HepG2 (cell line): ENCODE data around the gene PKDREJ. TPM values are rescaled to one million over a fixed set of nuclear protein-coding genes. Genes with fewer than 3 reads are reported as not detected.

Source experiments
- CBX1 ChIP-seq: IDR thresholded peaks from one replicate; pipeline ENCODE4 v1.6.1; 2016; ENCODE audit warnings: antibody characterized with exemption, low read depth
- CHCHD3 ChIP-seq: sonication (generic); formaldehyde crosslinking; IDR thresholded peaks from 2 replicates; pipeline ENCODE4 v1.8.0; 2022; ENCODE audit warnings: mild to moderate bottlenecking, missing genetic modification reagents, moderate library complexity
- HBP1 ChIP-seq: IDR thresholded peaks from 2 replicates; pipeline ENCODE4 v1.6.1; 2016; ENCODE audit warnings: low read depth, control low read depth
- HIC2 ChIP-seq: sonication (generic); formaldehyde crosslinking; IDR thresholded peaks from 2 replicates; pipeline ENCODE4 v1.9.0; 2022; ENCODE audit warnings: low read depth, missing genetic modification reagents
- JUN ChIP-seq: sonication (generic); formaldehyde crosslinking; IDR thresholded peaks from 2 replicates; pipeline ENCODE4 v1.4.0; 2020; ENCODE audit warnings: mild to moderate bottlenecking, missing genetic modification reagents
- KDM4B ChIP-seq: sonication (generic); formaldehyde crosslinking; IDR thresholded peaks from 2 replicates; pipeline ENCODE4 v1.4.0; 2020; ENCODE audit warnings: missing genetic modification reagents
- MAFG ChIP-seq: sonication (generic); formaldehyde crosslinking; IDR thresholded peaks from 2 replicates; pipeline ENCODE4 v1.5.1; 2020; ENCODE audit warnings: mild to moderate bottlenecking, missing genetic modification reagents
- NCOR1 ChIP-seq: fragments of 200-600 bp; sonication (generic); IDR thresholded peaks from 2 replicates; pipeline ENCODE4 v1.7.0; 2017; ENCODE audit warnings: antibody characterized with exemption, low read length, borderline replicate concordance
- NFIC ChIP-seq: IDR thresholded peaks from 2 replicates; pipeline ENCODE4 v1.6.1; 2012; ENCODE audit warnings: mild to moderate bottlenecking, low read length, inconsistent platforms
- PAX8 ChIP-seq: sonication (generic); formaldehyde crosslinking; IDR thresholded peaks from 2 replicates; pipeline ENCODE4 v1.8.0; 2022; ENCODE audit warnings: mild to moderate bottlenecking, missing genetic modification reagents, borderline replicate concordance
- RARA ChIP-seq: IDR thresholded peaks from 2 replicates; pipeline ENCODE4 v1.6.1; 2016; ENCODE audit warnings: missing genetic modification reagents, missing compliant biosample characterization
- TEAD3 ChIP-seq: optimal IDR thresholded peaks from 2 replicates; pipeline ENCODE3; 2016; ENCODE audit warnings: borderline replicate concordance
- TRIM22 ChIP-seq: fragments of 450-650 bp; IDR thresholded peaks from 2 replicates; pipeline ENCODE4 v1.6.1; 2017
- ZBTB4 ChIP-seq: sonication (generic); formaldehyde crosslinking; IDR thresholded peaks from 2 replicates; pipeline ENCODE4 v1.4.0; 2020; ENCODE audit warnings: missing genetic modification reagents, mild to moderate bottlenecking, borderline replicate concordance
- ZFP37 ChIP-seq: sonication (generic); formaldehyde crosslinking; IDR thresholded peaks from 2 replicates; pipeline ENCODE4 v1.4.0; 2020; ENCODE audit warnings: missing genetic modification reagents, borderline replicate concordance
- ZNF230 ChIP-seq: sonication (generic); formaldehyde crosslinking; IDR thresholded peaks from 2 replicates; pipeline ENCODE4 v1.4.0; 2020; ENCODE audit warnings: mild to moderate bottlenecking, missing genetic modification reagents
- ZNF317 ChIP-seq: sonication (generic); formaldehyde crosslinking; IDR thresholded peaks from 2 replicates; pipeline ENCODE4 v1.5.0; 2020; ENCODE audit warnings: mild to moderate bottlenecking, missing genetic modification reagents
- ZNF446 ChIP-seq: sonication (generic); formaldehyde crosslinking; IDR thresholded peaks from 2 replicates; pipeline ENCODE4 v1.5.0; 2020; ENCODE audit warnings: mild to moderate bottlenecking, missing genetic modification reagents
- ZNF577 ChIP-seq: sonication (generic); formaldehyde crosslinking; IDR thresholded peaks from 2 replicates; pipeline ENCODE4 v1.4.0; 2020; ENCODE audit warnings: mild to moderate bottlenecking, low read depth, missing genetic modification reagents, borderline replicate concordance
- ZNF687 ChIP-seq: sonication (generic); formaldehyde crosslinking; IDR thresholded peaks from 2 replicates; pipeline ENCODE4 v1.5.1; 2020; ENCODE audit warnings: mild to moderate bottlenecking, missing genetic modification reagents, moderate library complexity
- polyA plus RNA-seq, 8 experiments: library from polyadenylated mRNA; depleted of rRNA in 3 of 8; stranded (reverse) in 7 of 8; unstranded in 1 of 8; fragments of >200 nt; fragmentation: Illumina TruSeq in 4 of 8; extraction: Trizol in 4 of 8; gene quantifications; 2 replicates each; pipeline versions ENCODE4 v1.2.1 to v1.2.3, GENCODE V29; 2011 to 2016; ENCODE audit warnings: low read depth in 4 of 8, missing spikeins in 1 of 8, mixed read lengths in 1 of 8; ENCODE audit not compliant: insufficient read depth in 1 of 8
- total RNA-seq, 5 experiments: library from RNA; depleted of rRNA; stranded (reverse); fragments of >200 nt; fragmentation: Illumina TruSeq; extraction: Trizol; gene quantifications; 2 replicates each; pipeline ENCODE4 v1.2.3, GENCODE V29; 2016; ENCODE audit warnings: low read depth in 1 of 5

The PKDREJ gene
- total and polyA plus RNA-seq, 2 of the 13 experiments (the other 11 are each of a cell fraction or from before 2014, with no cell fraction given) = not detected

- TF ChIP-seq ZNF687 (no peak; the same call in 1 of the 2 replicates), ZNF446 (no peak), ZFP37 (CRISPR knock-in tag) (no peak), CBX1 (no peak), TEAD3 (CRISPR knock-in tag) (no peak), KDM4B (CRISPR knock-in tag) (no peak), MAFG (CRISPR knock-in tag) (no peak), PAX8 (CRISPR knock-in tag) (0 out of 2 replicates have a peak, but pooled peaks have one; percentile 30), JUN (no peak), HIC2 (CRISPR knock-in tag) (peak; percentile 70), ZBTB4 (CRISPR knock-in tag) (0 out of 2 replicates have a peak, but pooled peaks have one; percentile 53), ZNF230 (CRISPR knock-in tag) (no peak), TRIM22 (no peak), ZNF317 (CRISPR knock-in tag) (no peak), CHCHD3 (no peak), NCOR1 (no peak), ZNF577 (no peak), RARA (CRISPR knock-in tag) (no peak), NFIC (no peak), HBP1 (CRISPR knock-in tag) (no peak)
These were observed 6.4 kb upstream of the PKDREJ start (continued) for GRCh38 chr22:46269564-46269963.
